Ovary (tissue), 9 donors: ENCODE data around the gene CKLF. TPM values are rescaled to one million over a fixed set of nuclear protein-coding genes. Genes with fewer than 3 reads are reported as not detected.
"Not testable (repeated sequence)": the region's sequence is repeated elsewhere in the genome, so short reads cannot be mapped to it uniquely, and the experiment has no call there.

Source experiments
- DNase-seq, 5 donors: peaks; one replicate each; pipeline ENCODE4 v3.0.0-alpha.2; 2019 to 2020
- H3K27ac ChIP-seq, 2 donors: fragments of 200-600 bp; one replicate each; pipeline versions ENCODE4 v1.5.1 to v1.8.0; 2019 to 2022
- H3K27me3 ChIP-seq: fragments of 200-600 bp; one replicate; pipeline ENCODE4 v1.8.0; 2022
- H3K36me3 ChIP-seq: fragments of 200-600 bp; sonication (generic); one replicate; pipeline ENCODE4 v1.5.1; 2019
- H3K4me1 ChIP-seq: one replicate; pipeline ENCODE4 v1.8.1; 2013; ENCODE audit warnings: mild to moderate bottlenecking, moderate library complexity; ENCODE audit not compliant: insufficient read depth
- H3K4me3 ChIP-seq: fragments of 200-600 bp; sonication (generic); one replicate; pipeline ENCODE4 v1.5.1; 2017
- H3K9me3 ChIP-seq, 2 donors: fragments of 200-600 bp in 1 of 2; sonication (generic) in 1 of 2; one replicate each; pipeline versions ENCODE4 v1.5.1 to v1.8.1; 2013 to 2019; ENCODE audit warnings: mild to moderate bottlenecking in 1 of 2, moderate library complexity in 1 of 2
- EP300 ChIP-seq: sonication (generic); formaldehyde crosslinking; IDR thresholded peaks from one replicate; pipeline ENCODE4 v1.6.1; 2017; ENCODE audit warnings: antibody characterized with exemption
- POLR2A ChIP-seq: fragments of 450-650 bp; IDR thresholded peaks from one replicate; pipeline ENCODE4 v1.6.1; 2017; ENCODE audit warnings: antibody characterized with exemption, mild to moderate bottlenecking, moderate library complexity
- WGBS, 3 donors: extraction: QIAGEN DNeasy Blood & Tissue Kit in 1 of 3; methylation state at CpG; one replicate each; pipeline versions ENCODE4 v1.1.5 to v1.1.7; 2013 to 2017; 5-methylcytosine and 5-hydroxymethylcytosine counted together
- intact Hi-C, 4 donors: fragments of 100-400 bp; cut with DNase I; formaldehyde crosslinking; loops; one replicate each; pipeline versions ENCODE4 v1.11.0 to v1.15.1; 2022 to 2023
- polyA plus RNA-seq, 2 donors: library from polyadenylated mRNA; stranded (reverse); fragments of 200-250 nt in 1 of 2; fragments of 350-450 nt in 1 of 2; fragmentation: Illumina TruSeq in 1 of 2; extraction: RNeasy Lipid Tissue Mini Kit (QIAGEN cat#74804) in 1 of 2; gene quantifications; one replicate each; pipeline ENCODE4 v1.2.3, GENCODE V29; 2013 to 2014
- total RNA-seq, 7 donors: library from RNA; depleted of rRNA in 2 of 7; stranded (reverse); fragments of >200 nt in 2 of 7; fragmentation: NEBNext Ultra II Directional in 3 of 7; extraction: Animal tissue kit (Norgen Biotek cat#: 25700) in 3 of 7; gene quantifications; one replicate each; pipeline versions ENCODE4 v1.1.0 to v1.2.4, GENCODE V29; 2016 to 2023
- TF ChIP-seq, protein P1 (sequence below), 3 donors: fragments of 450-650 bp in 2 of 3; fragments of 200-600 bp in 1 of 3; IDR thresholded peaks; one replicate each; pipeline versions ENCODE4 v1.5.1 to v1.8.0; 2016 to 2022; ENCODE audit warnings: antibody characterized with exemption in 3 of 3, mild to moderate bottlenecking in 1 of 3
- donor health status: DM: no; HTN: no; CAD: no; lungs with moderate emphysema.
- donor health status: DM: no; HTN: no; CAD: no.
- donor health status: Bipolar disorder and iron deficiency.
- donor health status: DM: yes; HTN: yes; CAD: no.
- donor health status: DM: no; HTN: no; CAD: no.
- donor health status: DM: yes; HTN: yes; CAD: no.

Gene CKLF
- total and polyA plus RNA-seq, 9 donors: 22.3 to 46.8 (median 32.6) TPM

DNA sequence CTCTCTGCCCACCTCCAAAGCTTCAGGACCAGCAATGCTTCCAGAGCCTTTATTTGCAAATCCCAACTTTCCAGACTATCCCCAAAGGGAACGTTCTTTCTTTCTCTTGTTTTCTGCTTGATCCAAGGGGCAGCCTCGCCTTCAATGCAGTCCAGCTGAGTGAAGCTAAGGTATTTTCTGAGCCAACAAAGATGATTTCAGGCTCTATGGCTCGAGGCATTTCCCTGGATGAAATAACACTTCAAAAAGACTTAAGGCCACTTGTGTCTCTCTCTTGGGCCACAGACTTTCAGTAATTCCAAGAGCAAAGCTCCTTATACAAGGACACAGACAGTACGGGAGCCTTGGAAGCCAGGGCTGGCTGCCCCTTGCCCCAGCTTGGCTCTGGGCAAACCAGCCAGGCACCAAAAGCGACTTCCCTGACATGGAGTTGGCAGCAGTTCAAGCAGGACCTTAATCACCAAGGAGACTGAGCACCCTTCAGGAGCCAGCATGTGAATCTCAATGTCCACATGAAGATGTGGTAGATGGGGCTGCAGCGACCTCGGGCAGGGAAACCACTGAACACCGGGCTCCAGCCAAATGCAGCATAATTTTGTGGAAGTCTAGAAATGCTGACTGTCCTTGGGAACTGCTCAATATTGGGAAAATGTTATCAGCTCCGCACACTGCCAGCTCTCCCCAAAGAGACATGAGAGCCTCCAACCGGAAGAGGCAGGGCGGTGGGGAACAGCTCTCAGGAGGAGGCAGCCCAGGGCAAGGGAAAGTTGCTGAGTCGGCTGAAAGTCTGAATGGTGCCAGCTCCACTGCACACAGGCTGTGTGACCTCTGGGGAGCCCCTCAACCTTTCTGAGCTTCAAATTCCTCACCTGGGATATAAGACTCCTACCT lies 41.4 kb upstream of the CKLF start:
- Histone ChIP-seq H3K4me3 (no peak overlapping the region), H3K4me1 (peaks cover 22% of the 10 kb centered on the region), H3K36me3 (no peaks in the 10 kb centered on the region), H3K27me3 (no peaks in the 10 kb centered on the region), H3K9me3 (no peaks in the 10 kb centered on the region), H3K27ac (peak overlapping the region; percentile 72 to 76)
- 13 to 22% (median 13%) methylated on average over 12 of the region's 12 CpGs for WGBS, 3 donors
- TF ChIP-seq, protein P1, sequence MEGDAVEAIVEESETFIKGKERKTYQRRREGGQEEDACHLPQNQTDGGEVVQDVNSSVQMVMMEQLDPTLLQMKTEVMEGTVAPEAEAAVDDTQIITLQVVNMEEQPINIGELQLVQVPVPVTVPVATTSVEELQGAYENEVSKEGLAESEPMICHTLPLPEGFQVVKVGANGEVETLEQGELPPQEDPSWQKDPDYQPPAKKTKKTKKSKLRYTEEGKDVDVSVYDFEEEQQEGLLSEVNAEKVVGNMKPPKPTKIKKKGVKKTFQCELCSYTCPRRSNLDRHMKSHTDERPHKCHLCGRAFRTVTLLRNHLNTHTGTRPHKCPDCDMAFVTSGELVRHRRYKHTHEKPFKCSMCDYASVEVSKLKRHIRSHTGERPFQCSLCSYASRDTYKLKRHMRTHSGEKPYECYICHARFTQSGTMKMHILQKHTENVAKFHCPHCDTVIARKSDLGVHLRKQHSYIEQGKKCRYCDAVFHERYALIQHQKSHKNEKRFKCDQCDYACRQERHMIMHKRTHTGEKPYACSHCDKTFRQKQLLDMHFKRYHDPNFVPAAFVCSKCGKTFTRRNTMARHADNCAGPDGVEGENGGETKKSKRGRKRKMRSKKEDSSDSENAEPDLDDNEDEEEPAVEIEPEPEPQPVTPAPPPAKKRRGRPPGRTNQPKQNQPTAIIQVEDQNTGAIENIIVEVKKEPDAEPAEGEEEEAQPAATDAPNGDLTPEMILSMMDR (IDR thresholded peaks at IDR 0.05): no peak
- TF ChIP-seq POLR2A (no peak), EP300 (no peak)
- peak; percentile 73 to 79 (median 77) for DNase-seq
- intact Hi-C loops: no loop called here

DNA sequence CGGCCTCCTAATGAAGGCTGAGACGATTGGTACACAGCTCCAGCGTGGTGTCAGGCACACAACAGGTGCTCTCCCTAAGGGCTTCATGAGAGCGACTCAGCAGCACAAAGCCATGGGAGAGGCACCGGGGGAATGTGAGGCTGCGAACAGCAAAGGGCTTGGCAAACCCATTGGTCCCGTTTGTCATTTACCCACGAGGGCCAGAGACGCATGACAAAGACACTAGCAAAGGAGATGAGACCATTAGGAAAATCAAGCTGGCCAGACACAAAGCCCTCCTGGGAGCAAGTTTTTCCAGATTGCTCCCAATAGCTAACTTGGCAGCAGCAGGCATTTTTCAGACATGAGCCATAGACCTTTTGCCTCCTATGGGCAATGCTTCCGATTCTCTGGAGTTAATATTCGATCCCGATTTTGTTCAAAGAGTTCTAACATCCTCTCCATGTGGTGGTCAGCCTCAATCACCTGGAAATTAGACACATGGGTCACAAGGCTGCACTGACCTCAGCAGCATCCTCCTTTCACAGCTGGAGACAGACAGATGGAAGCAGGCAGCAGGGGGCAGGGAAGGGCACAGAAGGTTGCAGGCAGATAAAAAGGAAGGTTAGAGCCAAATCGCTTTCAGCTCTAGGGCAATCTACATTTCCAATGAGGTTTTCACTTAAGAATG lies 40.6 kb upstream of the CKLF start:
- Histone ChIP-seq H3K36me3 (no peaks in the 10 kb centered on the region), H3K4me1 (peaks cover 27% of the 10 kb centered on the region), H3K27ac (peak overlapping the region; percentile 72 to 76), H3K9me3 (no peaks in the 10 kb centered on the region), H3K27me3 (no peaks in the 10 kb centered on the region), H3K4me3 (no peak overlapping the region)
- DNase-seq: peak in 3 of 5 donors; percentile 45 to 67 (median 51)
- intact Hi-C loops: no loop called here
- 20 to 23% (median 20%) methylated on average over 13 of the region's 13 CpGs for WGBS, 3 donors
- no peak for TF ChIP-seq POLR2A
- no peak for TF ChIP-seq EP300
- TF ChIP-seq, protein P1 (IDR thresholded peaks at IDR 0.05): no peak

DNA sequence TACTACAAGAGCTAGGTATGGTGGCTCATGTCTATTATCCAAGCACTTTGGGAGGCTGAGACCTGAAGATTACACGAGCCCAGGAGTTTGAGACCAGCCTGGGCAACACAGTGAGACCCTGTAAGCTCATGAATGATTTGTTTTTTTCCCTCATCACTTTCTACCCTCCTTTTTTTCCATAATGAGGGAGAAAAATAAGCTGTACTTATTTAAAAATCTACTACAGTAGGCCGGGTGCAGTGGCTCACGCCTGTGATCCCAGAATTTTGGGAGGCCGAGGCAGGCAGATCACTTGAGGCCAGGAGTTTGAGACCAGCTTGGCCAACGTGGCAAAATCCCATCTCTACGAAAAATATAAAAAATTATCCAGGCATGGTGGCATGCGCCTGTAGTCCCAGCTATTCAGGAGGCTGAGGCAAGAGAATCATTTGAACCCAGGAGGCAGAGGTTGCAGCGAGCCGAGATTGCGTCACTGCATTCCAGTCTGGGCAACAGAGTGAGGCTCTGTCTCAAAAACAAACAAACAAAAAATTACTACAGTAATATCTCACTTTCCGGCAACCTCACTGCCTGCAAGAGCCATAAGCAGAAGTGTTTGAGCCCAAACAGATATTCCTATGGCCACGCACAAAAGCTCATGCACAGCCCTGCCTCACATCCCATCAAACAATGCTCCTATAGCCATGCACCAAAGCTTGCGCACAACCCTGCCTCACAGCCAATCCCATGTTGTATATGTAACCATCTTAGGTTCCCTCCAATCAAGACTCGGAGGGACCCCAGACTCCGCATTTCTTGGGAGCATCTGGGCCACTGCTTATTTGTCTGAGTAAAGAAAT lies 39.9 kb upstream of the CKLF start:
- no peak for TF ChIP-seq EP300
- TF ChIP-seq, protein P1 (IDR thresholded peaks at IDR 0.05): no peak
- TF ChIP-seq POLR2A: no peak
- peak overlapping the region; percentile 72 to 76 for H3K27ac ChIP-seq
- H3K27me3 ChIP-seq: no peaks in the 10 kb centered on the region
- no peaks in the 10 kb centered on the region for H3K9me3 ChIP-seq
- no peaks in the 10 kb centered on the region for H3K36me3 ChIP-seq
- intact Hi-C loops: no loop called here
- peak in 1 of 5 donors; percentile 42 for DNase-seq
- 72 to 82% (median 73%) methylated on average over 15 of the region's 15 CpGs for WGBS, 3 donors
- no peak overlapping the region for H3K4me3 ChIP-seq
- peaks cover 30% of the 10 kb centered on the region for H3K4me1 ChIP-seq

DNA sequence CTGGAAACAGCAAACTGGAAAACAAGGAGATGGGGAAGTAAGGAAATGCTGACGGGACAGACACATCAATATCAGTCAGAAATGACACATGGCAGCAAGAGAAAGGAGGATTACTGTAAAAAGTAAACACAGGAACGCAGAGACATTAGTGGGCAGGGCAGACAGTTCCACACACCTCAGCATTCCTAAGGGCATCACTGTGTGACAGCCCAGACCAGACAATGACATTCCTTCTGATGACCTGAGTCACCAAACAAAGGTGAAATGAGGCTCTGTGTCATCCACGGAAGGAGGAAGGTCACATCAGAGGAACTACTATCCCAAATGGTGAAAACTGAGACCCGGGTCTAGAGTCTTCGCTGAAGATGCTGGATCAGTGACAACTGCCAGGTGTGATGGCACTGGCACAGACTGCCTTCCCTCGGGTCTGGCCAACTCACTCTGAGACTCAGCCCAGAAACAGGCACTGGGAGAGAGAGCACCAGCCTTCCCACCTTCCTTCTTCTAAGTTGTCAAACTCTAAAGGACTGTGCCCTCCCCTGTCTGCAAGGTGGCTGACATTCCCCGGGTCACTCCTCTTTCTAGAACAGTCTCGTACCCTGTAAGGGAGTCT lies 39.2 kb upstream of the CKLF start:
- no peak overlapping the region for H3K4me3 ChIP-seq
- H3K9me3 ChIP-seq: no peaks in the 10 kb centered on the region
- H3K27me3 ChIP-seq: no peaks in the 10 kb centered on the region
- no peaks in the 10 kb centered on the region for H3K36me3 ChIP-seq
- DNase-seq: peak in 1 of 5 donors; percentile 23
- 82 to 86% (median 85%) methylated on average over 8 of the region's 8 CpGs for WGBS, 3 donors
- intact Hi-C loops: no loop called here
- TF ChIP-seq POLR2A (no peak), EP300 (no peak)
- TF ChIP-seq, protein P1 (IDR thresholded peaks at IDR 0.05): no peak
- no peak overlapping the region for H3K27ac ChIP-seq
- H3K4me1 ChIP-seq: peaks cover 36% of the 10 kb centered on the region

DNA sequence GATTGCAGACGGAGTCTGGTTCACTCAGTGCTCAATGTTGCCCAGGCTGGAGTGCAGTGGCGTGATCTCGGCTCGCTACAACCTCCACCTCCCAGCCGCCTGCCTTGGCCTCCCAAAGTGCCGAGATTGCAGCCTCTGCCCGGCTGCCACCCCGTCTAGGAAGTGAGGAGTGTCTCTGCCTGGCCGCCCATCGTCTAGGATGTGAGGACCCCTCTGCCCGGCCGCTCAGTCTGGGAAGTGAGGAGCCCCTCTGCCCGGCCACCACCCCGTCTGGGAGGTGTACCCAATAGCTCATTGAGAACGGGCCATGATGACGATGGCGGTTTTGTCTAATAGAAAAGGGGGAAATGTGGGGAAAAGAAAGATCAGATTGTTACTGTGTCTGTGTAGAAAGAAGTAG lies 38.0 kb upstream of the CKLF start:
- H3K4me3 ChIP-seq, H3K27me3 ChIP-seq, H3K9me3 ChIP-seq, intact Hi-C loops, H3K36me3 ChIP-seq, H3K27ac ChIP-seq: not testable (repeated sequence)
- DNase-seq: peak in 1 of 5 donors; percentile 30
- 92 to 97% (median 95%) methylated on average over 10 to 11 of the region's 17 CpGs for WGBS, 3 donors
- peaks cover 36% of the 10 kb centered on the region for H3K4me1 ChIP-seq

DNA sequence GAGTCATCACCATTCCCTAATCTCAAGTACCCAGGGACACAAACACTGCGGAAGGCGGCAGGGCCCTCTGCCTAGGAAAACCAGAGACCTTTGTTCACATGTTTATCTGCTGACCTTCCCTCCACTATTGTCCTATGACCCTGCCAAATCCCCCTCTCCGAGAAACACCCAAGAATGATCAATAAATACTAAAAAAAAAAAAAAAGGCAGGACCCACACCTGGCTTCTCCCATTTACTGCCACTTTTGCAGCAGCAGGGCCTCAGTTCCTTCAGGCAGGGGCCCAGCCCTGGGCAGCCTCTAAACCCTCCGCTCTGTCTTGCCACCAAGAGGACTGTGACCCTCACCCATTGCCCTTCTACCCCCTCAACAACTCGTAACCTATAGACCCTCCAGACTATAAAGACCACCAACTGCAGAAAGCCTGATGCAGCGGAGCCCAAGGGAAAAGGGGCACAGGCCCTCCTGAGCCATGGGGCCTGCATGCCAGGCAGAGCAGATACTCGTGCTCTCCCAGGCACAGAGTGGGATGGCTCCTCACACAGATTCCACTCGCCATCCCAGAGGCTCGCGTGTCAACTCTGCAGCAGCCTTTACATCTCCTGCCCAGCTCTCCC lies 37.3 kb upstream of the CKLF start:
- H3K36me3 ChIP-seq, H3K4me3 ChIP-seq, H3K27me3 ChIP-seq, H3K9me3 ChIP-seq: not testable (repeated sequence)
- DNase-seq: peak in 1 of 5 donors; percentile 29
- 94 to 96% (median 96%) methylated on average over 9 to 10 of the region's 10 CpGs for WGBS, 3 donors
- Histone ChIP-seq H3K4me1 (peaks cover 34% of the 10 kb centered on the region), H3K27ac (peak overlapping the region; percentile 56 to 57)
- intact Hi-C loops: loop anchor here in 3 of 4 donors (5.0 kb wide), 1 partner anchor 37 kb away; the partner anchor contains the start of genes CKLF (in 3 of the 3) and TK2 (in 3 of the 3)
